NCI-H146 treated with DMSO at 0.1 percent for 48 hours (cell line): Measurements from ENCODE around the gene ENDOV.
A peak's percentile ranks its signal among the peaks of the same experiment; 100 is the strongest.
"Not testable (repeated sequence)": the region's sequence is repeated elsewhere in the genome, so short reads cannot be mapped to it uniquely, and the experiment has no call there.

Experiments used
- DNase-seq: peaks from one replicate; lab custom pipeline; 2025; ENCODE audit not compliant: unreplicated experiment; lab: John Stamatoyannopoulos, UW

Gene ENDOV

GRCh38 chr17:80388175-80388574, 26.8 kb upstream of the ENDOV start:
- no peak for DNase-seq

GRCh38 chr17:80388601-80389000, 26.4 kb upstream of the ENDOV start:
- no peak for DNase-seq

DNA sequence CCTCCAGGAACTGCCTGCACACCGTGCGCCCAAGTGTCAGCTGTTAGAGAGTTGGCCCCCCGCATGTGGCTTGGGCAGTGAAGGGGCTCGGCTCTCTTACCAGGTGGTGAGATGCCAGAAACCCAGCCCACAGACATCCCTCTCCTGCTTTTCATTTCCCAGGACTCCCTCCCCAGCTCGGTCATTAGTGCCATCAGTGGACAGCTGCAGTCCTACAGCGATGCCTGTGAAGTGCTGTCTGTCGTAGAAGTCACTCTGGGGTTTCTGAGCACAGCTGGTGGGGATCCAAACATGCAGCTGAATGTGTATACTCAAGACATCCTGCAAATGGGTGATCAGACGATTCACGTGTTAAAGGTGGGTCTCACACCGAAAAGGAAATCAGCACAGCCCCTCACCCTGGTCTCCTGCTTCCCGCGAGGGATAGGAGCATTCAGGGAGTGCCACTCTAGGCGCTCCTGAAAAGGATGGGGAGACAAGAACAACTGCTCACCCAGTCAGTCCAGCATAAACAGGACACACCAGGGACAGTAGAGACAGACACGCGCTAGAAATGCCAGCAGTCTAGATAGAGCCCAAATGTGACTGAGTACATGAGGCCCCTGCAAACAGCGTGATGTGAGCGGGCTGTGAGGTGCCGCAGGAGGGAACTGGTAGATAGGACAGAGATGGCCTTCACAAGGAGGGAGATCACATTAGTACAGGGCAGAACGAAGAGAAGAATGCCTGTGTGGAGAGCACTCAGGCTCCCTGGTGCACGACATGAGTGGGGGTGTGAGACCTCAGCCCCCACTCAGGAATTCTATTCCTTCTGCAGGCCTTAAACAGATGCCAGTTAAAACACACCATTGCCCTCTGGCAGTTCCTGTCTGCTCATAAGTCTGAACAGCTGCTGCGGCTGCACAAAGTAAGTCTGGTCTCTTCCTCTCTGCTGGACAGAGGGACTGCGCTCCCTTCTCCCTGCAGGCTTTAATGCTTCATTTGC, 25.7 kb upstream of the ENDOV start:
- no peak for DNase-seq

- DNase-seq = no peak
These were observed 21.6 kb upstream of the ENDOV start for GRCh38 chr17:80393241-80393890.

DNA sequence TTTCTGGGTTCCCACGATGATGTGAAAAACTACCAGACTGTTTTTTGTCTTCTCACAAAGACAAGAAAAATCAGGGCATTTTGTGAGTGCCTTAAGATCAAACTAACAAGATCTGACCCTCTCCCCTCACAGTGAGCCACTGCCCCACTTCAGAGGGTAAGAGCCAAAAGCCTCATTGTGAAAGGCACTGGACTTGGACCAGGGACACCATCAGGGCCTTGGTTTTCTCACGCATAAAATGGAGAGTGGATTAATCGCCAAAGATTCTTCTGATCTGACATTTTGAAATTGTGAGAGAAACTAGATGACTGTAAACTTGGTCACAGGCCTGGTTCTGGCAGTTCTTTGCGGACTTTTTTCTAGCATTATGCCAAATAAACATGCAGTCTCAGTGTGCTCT, 21.0 kb upstream of the ENDOV start:
- no peak for DNase-seq

DNA sequence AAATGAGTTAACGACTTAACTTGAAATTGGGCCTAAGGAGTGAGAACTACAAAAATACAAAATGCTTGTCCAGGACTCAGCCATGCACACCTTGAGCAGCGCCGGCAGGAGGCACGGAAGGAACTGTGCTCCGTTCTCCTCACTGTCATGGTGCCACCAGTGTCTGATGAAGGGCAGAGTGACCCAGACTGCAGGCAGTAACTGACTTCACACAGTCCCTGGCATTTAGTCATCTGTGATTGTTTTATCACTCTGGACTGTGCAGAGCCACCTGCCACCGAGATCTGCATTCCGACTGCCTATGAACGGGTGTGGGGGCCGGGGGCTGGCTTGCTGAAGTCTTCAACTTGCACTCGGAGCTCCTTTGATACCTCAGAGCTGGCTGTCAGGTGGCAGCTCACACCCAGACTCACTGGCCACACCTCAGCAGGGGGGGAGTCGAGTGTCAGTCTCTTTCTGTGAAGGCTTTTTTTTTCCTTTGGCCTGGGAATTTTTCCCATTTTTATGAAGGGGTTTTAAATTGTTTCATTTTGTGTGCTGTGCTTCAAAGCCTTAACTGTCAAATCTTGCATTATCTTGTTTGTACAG, 20.2 kb upstream of the ENDOV start:
- no peak for DNase-seq

- DNase-seq = no peak
These were observed 19.4 kb upstream of the ENDOV start for GRCh38 chr17:80395402-80396151.

DNA sequence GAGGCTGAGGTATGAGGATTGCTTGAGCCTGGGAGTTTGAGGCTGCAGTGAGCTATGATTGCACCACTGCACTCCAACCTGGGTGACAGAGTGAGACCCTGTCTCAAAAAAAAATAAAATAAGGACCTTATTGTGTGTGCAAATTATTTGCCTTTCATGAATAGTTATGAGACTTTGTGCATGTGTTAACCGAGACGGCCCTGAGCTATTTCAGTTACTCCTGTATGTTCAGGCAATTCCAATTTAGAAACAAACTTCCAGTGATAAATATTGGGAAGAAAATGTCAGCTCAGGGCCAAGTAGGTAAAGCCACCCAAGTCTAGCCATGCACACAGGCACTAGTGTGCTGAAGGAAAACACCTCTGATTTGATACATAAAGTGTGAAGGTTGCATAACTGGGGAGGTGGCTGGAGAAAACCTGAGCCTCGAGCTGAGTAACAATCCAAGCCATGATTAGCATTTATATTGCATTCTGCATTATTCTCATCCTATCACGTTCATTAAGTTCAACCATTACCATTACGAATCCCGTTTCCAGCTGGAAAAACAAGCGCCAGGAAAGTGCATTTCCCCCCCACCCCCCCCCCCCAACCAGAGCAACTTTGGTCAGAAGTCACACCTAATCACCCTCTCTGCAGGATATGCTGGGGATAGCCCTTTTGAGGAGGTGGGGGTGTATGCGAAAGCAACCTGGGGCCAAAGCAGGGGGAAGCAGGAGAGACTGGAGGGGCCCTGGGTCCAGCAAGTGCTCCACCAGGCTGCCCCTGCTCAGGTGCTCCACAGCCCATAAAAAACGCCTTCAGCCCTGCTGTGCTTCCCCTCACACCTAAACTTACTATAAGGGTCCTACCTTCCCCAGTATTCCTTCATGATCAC, 18.6 kb upstream of the ENDOV start:
- DNase-seq = no peak

- no peak for DNase-seq
These were observed 18.0 kb upstream of the ENDOV start for GRCh38 chr17:80397034-80397387.

DNA sequence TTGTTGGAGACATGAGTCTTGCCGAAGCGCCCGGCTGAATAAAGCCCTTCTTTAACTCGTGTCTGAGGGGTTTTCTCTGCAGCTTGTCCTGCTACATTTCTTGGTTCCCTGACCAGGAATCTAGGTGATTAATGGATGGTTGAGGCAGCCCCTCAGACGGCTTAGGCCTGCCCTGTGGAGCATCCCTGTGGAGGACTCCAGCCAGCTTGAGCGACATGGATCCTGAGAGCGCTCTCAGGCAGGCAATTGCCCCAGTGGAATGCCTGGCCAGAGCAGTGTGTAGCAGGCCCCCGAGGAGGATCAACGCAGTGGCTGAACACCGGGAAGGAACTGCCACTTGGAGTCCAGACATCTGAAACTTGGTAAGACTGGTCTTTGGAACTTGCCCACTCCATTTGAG, 17.3 kb upstream of the ENDOV start:
- DNase-seq = no peak

- DNase-seq = not testable (repeated sequence)
These were observed 13.9 kb upstream of the ENDOV start for GRCh38 chr17:80401086-80401485.

DNA sequence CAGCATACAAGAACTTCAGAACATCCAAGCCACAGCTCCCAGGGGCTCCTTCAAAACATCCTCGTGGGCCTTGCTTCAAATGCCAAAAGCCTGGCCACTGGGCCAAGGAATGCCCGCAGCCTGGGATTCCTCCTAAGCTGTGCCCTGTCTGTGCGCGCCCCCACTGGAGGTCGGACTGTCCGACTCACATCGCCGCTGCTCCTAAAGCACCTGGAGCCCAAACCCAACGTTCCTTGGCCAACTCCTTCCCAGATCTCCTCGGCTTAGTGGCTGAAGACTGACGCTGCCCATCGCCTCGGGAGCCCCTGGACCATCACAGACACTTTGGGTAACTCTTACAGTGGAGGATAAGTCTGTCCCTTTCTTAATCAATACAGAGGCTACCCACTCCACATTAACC, 12.9 kb upstream of the ENDOV start:
- not testable (repeated sequence) for DNase-seq

- no peak for DNase-seq
These were observed 12.0 kb upstream of the ENDOV start for GRCh38 chr17:80402959-80403358.

DNA sequence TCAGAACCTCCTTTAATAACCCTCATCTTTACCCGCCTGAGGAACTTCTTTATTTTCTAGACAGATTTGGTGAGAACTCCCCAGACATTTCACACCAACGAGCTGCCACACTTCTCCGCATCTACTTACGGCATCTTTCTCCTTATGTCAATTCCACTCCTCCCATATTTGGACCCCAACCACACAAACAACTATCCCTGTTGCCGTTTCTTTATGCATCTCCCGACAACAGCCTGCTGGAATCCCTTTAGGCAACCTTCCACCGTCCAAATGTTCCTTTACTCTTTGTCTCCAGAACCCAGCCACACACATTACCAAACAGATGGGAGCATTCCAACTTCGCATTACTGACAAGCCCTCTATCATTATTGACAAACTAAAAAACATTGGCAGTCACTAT, 8.8 kb upstream of the ENDOV start:
- DNase-seq = no peak

- not testable (repeated sequence) for DNase-seq
These were observed 7.0 kb upstream of the ENDOV start for GRCh38 chr17:80407917-80408316.

DNA sequence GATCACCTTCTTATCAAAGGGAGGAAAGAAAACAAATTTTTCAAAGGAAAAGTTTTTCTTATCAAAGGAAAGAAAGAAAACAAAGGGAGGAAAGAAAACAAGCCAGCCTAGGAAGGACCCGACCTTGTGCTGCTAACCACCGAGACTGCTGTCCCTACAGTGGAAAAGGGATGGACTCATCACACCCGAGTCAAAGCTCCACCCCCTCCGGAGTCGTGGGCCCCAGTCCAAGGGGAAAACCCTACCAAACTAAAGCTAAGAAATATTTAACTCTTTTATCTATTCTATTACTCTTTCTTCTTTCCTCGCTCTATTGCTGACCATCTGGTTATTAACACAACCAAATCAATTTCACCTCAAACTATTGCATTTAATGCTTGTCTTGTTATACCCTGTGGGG, 6.1 kb upstream of the ENDOV start:
- DNase-seq = no peak

- no peak for DNase-seq
These were observed 5.3 kb upstream of the ENDOV start for GRCh38 chr17:80409626-80410025.

- DNase-seq = not testable (repeated sequence)
These were observed 4.4 kb upstream of the ENDOV start for GRCh38 chr17:80410441-80411087.

GRCh38 chr17:80413771-80414507, 1.0 kb upstream of the ENDOV start:
- DNase-seq = peak; percentile 24
